Immature natural killer cell (primary cell): ENCODE data around the gene NODAL. TPM values are rescaled to one million over a fixed set of nuclear protein-coding genes. Genes with fewer than 3 reads are reported as not detected.

Source experiments
- DNase-seq, 3 donors: peaks; one replicate each; pipeline ENCODE4 v3.0.0; 2022; ENCODE audit warnings: mixed read lengths in 1 of 3
- H3K27ac Mint-ChIP-seq, 6 donors: one replicate each; pipeline ENCODE4 v1.8.0; 2020; ENCODE audit warnings: mixed read lengths in 6 of 6, mild to moderate bottlenecking in 5 of 6, inconsistent platforms in 4 of 6, moderate library complexity in 3 of 6
- H3K27me3 Mint-ChIP-seq, 3 donors: one replicate each; pipeline ENCODE4 v1.8.0; 2020 to 2021; ENCODE audit warnings: low read depth in 3 of 3, mild to moderate bottlenecking in 3 of 3, mixed read lengths in 3 of 3, moderate library complexity in 3 of 3, inconsistent platforms in 1 of 3
- H3K36me3 Mint-ChIP-seq, 3 donors: one replicate each; pipeline ENCODE4 v1.8.0; 2020; ENCODE audit warnings: mixed read lengths in 3 of 3, inconsistent platforms in 2 of 3, mild to moderate bottlenecking in 2 of 3
- H3K4me1 Mint-ChIP-seq, 2 donors: one replicate each; pipeline ENCODE4 v1.8.0; 2020; ENCODE audit warnings: inconsistent platforms in 2 of 2, mild to moderate bottlenecking in 2 of 2, mixed read lengths in 2 of 2, moderate library complexity in 1 of 2
- H3K4me3 Mint-ChIP-seq, 5 donors: one replicate each; pipeline ENCODE4 v1.8.0; 2020; ENCODE audit warnings: mild to moderate bottlenecking in 5 of 5, mixed read lengths in 5 of 5, inconsistent platforms in 3 of 5, moderate library complexity in 3 of 5
- H3K9me3 Mint-ChIP-seq, 6 donors: one replicate each; pipeline ENCODE4 v1.8.0; 2020; ENCODE audit warnings: mild to moderate bottlenecking in 6 of 6, mixed read lengths in 6 of 6, inconsistent platforms in 4 of 6, moderate library complexity in 3 of 6
- polyA plus RNA-seq, 3 donors: library from polyadenylated mRNA; unstranded; fragments of 300-500 nt; fragmentation: Illumina TruSeq; gene quantifications; one replicate each; pipeline ENCODE4 v1.2.3, GENCODE V29; 2021

The NODAL gene
- polyA plus RNA-seq, 3 donors from 2014 or later = not detected

GRCh38 chr10:70476249-70477035, 35.0 kb upstream of the NODAL start:
- H3K4me1 Mint-ChIP-seq = peaks cover 29 to 35% of the 10 kb centered on the region in 2 donors
- H3K27ac Mint-ChIP-seq = no peak overlapping the region
- H3K9me3 Mint-ChIP-seq = no peaks in the 10 kb centered on the region
- H3K27me3 Mint-ChIP-seq = peaks cover 2 to 13% (median 4%) of the 10 kb centered on the region in 3 donors
- H3K4me3 Mint-ChIP-seq = peak overlapping the region; percentile 20 to 78 (median 64)
- DNase-seq = no peak
- H3K36me3 Mint-ChIP-seq = no peaks in the 10 kb centered on the region

- Mint-ChIP-seq H3K27ac (no peak overlapping the region), H3K36me3 (no peaks in the 10 kb centered on the region), H3K4me3 (no peak overlapping the region), H3K27me3 (peaks cover 2 to 13% (median 4%) of the 10 kb centered on the region in 3 donors), H3K4me1 (peaks cover 25 to 30% of the 10 kb centered on the region in 2 donors), H3K9me3 (no peaks in the 10 kb centered on the region)
- no peak for DNase-seq
Observed at GRCh38 chr10:70475661-70476060, 34.2 kb upstream of the NODAL start.

- no peaks in the 10 kb centered on the region for H3K9me3 Mint-ChIP-seq
- peaks cover 17 to 21% of the 10 kb centered on the region in 2 donors for H3K4me1 Mint-ChIP-seq
- no peak overlapping the region for H3K4me3 Mint-ChIP-seq
- H3K27ac Mint-ChIP-seq = no peak overlapping the region
- no peaks in the 10 kb centered on the region for H3K36me3 Mint-ChIP-seq
- DNase-seq = no peak
- peaks cover 2 to 8% (median 2%) of the 10 kb centered on the region in 3 donors for H3K27me3 Mint-ChIP-seq
Observed at GRCh38 chr10:70474780-70475179, 33.3 kb upstream of the NODAL start.

- Mint-ChIP-seq H3K27ac (no peak overlapping the region), H3K36me3 (no peaks in the 10 kb centered on the region), H3K4me1 (peaks cover 7 to 14% of the 10 kb centered on the region in 2 donors), H3K9me3 (no peaks in the 10 kb centered on the region), H3K4me3 (no peak overlapping the region), H3K27me3 (peaks cover 2 to 11% (median 2%) of the 10 kb centered on the region in 3 donors)
- DNase-seq = no peak
Observed at GRCh38 chr10:70472799-70473454, 31.4 kb upstream of the NODAL start.

- Mint-ChIP-seq H3K36me3 (no peaks in the 10 kb centered on the region), H3K4me3 (no peak overlapping the region), H3K27ac (no peak overlapping the region), H3K9me3 (no peaks in the 10 kb centered on the region), H3K27me3 (peaks cover 1 to 13% (median 3%) of the 10 kb centered on the region in 3 donors), H3K4me1 (no peaks in the 10 kb centered on the region)
- DNase-seq = no peak
Observed at GRCh38 chr10:70466951-70467350, 25.5 kb upstream of the NODAL start.

GRCh38 chr10:70465832-70466231, 24.4 kb upstream of the NODAL start:
- Mint-ChIP-seq H3K4me3 (no peak overlapping the region), H3K4me1 (no peaks in the 10 kb centered on the region), H3K27me3 (peaks cover 1 to 19% (median 3%) of the 10 kb centered on the region in 3 donors), H3K9me3 (no peaks in the 10 kb centered on the region), H3K36me3 (no peaks in the 10 kb centered on the region), H3K27ac (no peak overlapping the region)
- DNase-seq = no peak

- H3K4me1 Mint-ChIP-seq = no peaks in the 10 kb centered on the region
- no peak overlapping the region for H3K27ac Mint-ChIP-seq
- peaks cover 1 to 21% (median 3%) of the 10 kb centered on the region in 3 donors for H3K27me3 Mint-ChIP-seq
- no peaks in the 10 kb centered on the region for H3K36me3 Mint-ChIP-seq
- DNase-seq = no peak
- H3K9me3 Mint-ChIP-seq = no peaks in the 10 kb centered on the region
- no peak overlapping the region for H3K4me3 Mint-ChIP-seq
Observed at GRCh38 chr10:70465278-70465677, 23.8 kb upstream of the NODAL start.

GRCh38 chr10:70462349-70462984, 21.0 kb upstream of the NODAL start:
- Mint-ChIP-seq H3K4me1 (no peaks in the 10 kb centered on the region), H3K27me3 (peaks cover 0 to 21% (median 1%) of the 10 kb centered on the region in 3 donors), H3K36me3 (peaks cover 0 to 1% (median 0%) of the 10 kb centered on the region in 3 donors), H3K27ac (no peak overlapping the region), H3K9me3 (peaks cover 0 to 2% (median 0%) of the 10 kb centered on the region in 6 donors), H3K4me3 (no peak overlapping the region)
- DNase-seq = no peak

GRCh38 chr10:70461397-70462348, 20.2 kb upstream of the NODAL start:
- Mint-ChIP-seq H3K27me3 (peaks cover 1 to 25% (median 2%) of the 10 kb centered on the region in 3 donors), H3K9me3 (peaks cover 0 to 2% (median 0%) of the 10 kb centered on the region in 6 donors), H3K36me3 (peaks cover 0 to 2% (median 0%) of the 10 kb centered on the region in 3 donors), H3K27ac (no peak overlapping the region), H3K4me1 (no peaks in the 10 kb centered on the region), H3K4me3 (no peak overlapping the region)
- peak in 2 of 3 donors; percentile 32 to 35 for DNase-seq

- no peaks in the 10 kb centered on the region for H3K4me1 Mint-ChIP-seq
- peak overlapping the region in 1 of 5 donors; percentile 11 for H3K4me3 Mint-ChIP-seq
- no peak for DNase-seq
- peaks cover 3 to 28% (median 5%) of the 10 kb centered on the region in 3 donors for H3K27me3 Mint-ChIP-seq
- peaks cover 0 to 2% (median 0%) of the 10 kb centered on the region in 6 donors for H3K9me3 Mint-ChIP-seq
- H3K27ac Mint-ChIP-seq = no peak overlapping the region
- H3K36me3 Mint-ChIP-seq = peaks cover 0 to 2% (median 0%) of the 10 kb centered on the region in 3 donors
Observed at GRCh38 chr10:70459774-70460490, 18.5 kb upstream of the NODAL start.

GRCh38 chr10:70459061-70459773, 17.7 kb upstream of the NODAL start:
- no peaks in the 10 kb centered on the region for H3K4me1 Mint-ChIP-seq
- H3K9me3 Mint-ChIP-seq = peaks cover 0 to 2% (median 0%) of the 10 kb centered on the region in 6 donors
- peaks cover 3 to 28% (median 5%) of the 10 kb centered on the region in 3 donors for H3K27me3 Mint-ChIP-seq
- no peak overlapping the region for H3K4me3 Mint-ChIP-seq
- no peak overlapping the region for H3K27ac Mint-ChIP-seq
- no peak for DNase-seq
- H3K36me3 Mint-ChIP-seq = peaks cover 0 to 2% (median 0%) of the 10 kb centered on the region in 3 donors
